C4-2B (cell line): ENCODE results near the gene HSPA1A.

Experiments used
- CTCF ChIP-seq: fragments of 450-650 bp; conservative IDR thresholded peaks from 2 replicates; pipeline ENCODE4 v1.5.1; 2017; ENCODE audit warnings: mild to moderate bottlenecking
- ZFX ChIP-seq: fragments of 450-650 bp; IDR thresholded peaks from 2 replicates; pipeline ENCODE4 v1.6.1; 2017

GRCh38 chr6:31777667-31778050 lies 37.7 kb upstream of the HSPA1A start:
- TF ChIP-seq CTCF (no peak), ZFX (no peak)
